ENCODE results near the gene PNMA6E. TPM values are rescaled to one million over a fixed set of nuclear protein-coding genes. Genes with fewer than 3 reads are reported as not detected.

The PNMA6E gene
- total and polyA plus RNA-seq, 4 donors: 0.08 TPM; not detected in 3

DNA sequence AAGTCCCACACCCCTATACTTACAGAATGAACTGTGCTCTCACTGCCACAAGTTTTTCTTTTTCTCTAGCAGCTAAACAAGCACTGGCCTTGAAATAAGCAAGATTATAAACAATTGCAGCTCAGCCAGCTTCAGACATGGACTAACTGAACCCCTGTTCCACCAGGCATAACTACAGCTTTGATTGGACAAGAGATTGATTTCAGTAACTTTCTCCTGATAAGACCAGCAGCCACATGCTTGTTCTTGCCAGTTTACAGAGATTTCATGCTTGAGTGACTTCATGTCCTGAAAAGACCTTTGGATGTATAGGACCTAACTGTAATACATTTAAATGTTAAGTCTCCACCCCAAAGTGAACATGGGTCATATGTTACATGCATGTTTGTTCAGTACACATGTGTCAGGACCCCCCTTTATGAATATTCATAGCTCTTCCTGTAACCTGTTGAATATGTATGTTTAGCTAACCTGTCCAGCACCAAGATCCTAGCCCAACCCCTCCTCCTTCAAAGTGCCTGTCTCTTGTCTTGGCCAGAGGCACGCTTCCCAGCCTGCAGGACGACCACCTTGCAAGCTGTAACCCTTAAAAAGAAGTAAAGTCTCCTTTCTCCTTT is 39.3 kb downstream of the PNMA6E start:
- DNase-seq (no peak), ATAC-seq (ENCODE audit: insufficient read depth, low FRiP score) (no peak)

DNA sequence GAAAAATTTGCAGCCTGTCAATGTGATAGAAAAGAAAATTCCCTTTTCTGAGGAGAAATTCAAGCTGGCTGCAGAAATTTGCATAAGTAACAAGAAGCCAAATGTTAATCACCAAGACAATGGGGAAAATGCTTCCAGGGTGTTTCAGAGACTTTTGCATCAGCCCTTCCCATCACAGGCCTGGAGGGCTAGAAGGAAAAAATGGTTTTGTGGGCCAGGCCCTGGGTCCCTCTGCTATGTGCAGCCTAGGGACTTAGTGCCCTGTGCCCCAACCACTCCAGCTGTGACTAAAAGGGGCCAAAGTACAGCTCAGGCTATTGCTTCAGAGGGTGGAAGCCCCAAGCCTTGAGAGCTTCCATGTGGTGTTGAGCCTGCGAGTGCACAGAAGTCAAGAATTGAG is 43.3 kb downstream of the PNMA6E start:
- ATAC-seq (ENCODE audit: insufficient read depth, low FRiP score) (no peak), DNase-seq (no peak)
- TF ChIP-seq, protein P1, sequence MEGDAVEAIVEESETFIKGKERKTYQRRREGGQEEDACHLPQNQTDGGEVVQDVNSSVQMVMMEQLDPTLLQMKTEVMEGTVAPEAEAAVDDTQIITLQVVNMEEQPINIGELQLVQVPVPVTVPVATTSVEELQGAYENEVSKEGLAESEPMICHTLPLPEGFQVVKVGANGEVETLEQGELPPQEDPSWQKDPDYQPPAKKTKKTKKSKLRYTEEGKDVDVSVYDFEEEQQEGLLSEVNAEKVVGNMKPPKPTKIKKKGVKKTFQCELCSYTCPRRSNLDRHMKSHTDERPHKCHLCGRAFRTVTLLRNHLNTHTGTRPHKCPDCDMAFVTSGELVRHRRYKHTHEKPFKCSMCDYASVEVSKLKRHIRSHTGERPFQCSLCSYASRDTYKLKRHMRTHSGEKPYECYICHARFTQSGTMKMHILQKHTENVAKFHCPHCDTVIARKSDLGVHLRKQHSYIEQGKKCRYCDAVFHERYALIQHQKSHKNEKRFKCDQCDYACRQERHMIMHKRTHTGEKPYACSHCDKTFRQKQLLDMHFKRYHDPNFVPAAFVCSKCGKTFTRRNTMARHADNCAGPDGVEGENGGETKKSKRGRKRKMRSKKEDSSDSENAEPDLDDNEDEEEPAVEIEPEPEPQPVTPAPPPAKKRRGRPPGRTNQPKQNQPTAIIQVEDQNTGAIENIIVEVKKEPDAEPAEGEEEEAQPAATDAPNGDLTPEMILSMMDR (IDR thresholded peaks at IDR 0.05; ENCODE audit: control extremely low read depth, extremely low read depth): no peak
- H3K4me3 ChIP-seq: no peak overlapping the region
- H3K9me3 ChIP-seq (ENCODE audit: control insufficient read depth in 4 of 4, insufficient read depth in 3 of 4, low read length in 3 of 4): peaks cover 0 to 19% (median 2%) of the 10 kb centered on the region in 4 donors
- no peak overlapping the region for H3K27ac ChIP-seq (ENCODE audit: low read depth in 1 of 2, low read length in 1 of 2)
- 84 to 100% methylated on average over 1 of the region's 1 CpG for WGBS, 2 donors
- no peaks in the 10 kb centered on the region for H3K36me3 ChIP-seq (ENCODE audit: control insufficient read depth in 4 of 4, insufficient read depth in 4 of 4, low read length in 4 of 4)
- H3K4me1 ChIP-seq (ENCODE audit: control insufficient read depth in 5 of 5, insufficient read depth in 5 of 5, low read length in 5 of 5): no peaks in the 10 kb centered on the region
- no peaks in the 10 kb centered on the region for H3K27me3 ChIP-seq (ENCODE audit: control insufficient read depth in 3 of 3, insufficient read depth in 3 of 3, low read length in 2 of 3)
- no peak overlapping the region for H3K9ac ChIP-seq (ENCODE audit: insufficient read depth in 1 of 2, low read length in 2 of 2)

More for the DNA sequence above, 39.3 kb downstream of the PNMA6E start:
- TF ChIP-seq, protein P1 (IDR thresholded peaks at IDR 0.05; ENCODE audit: control extremely low read depth, extremely low read depth): no peak
- H3K27ac ChIP-seq (ENCODE audit: low read depth in 1 of 2, low read length in 1 of 2): no peak overlapping the region
- H3K9ac ChIP-seq (ENCODE audit: insufficient read depth in 1 of 2, low read length in 2 of 2): no peak overlapping the region
- peaks cover 0 to 11% (median 3%) of the 10 kb centered on the region in 4 donors for H3K9me3 ChIP-seq (ENCODE audit: control insufficient read depth in 4 of 4, insufficient read depth in 3 of 4, low read length in 3 of 4)
- no peak overlapping the region for H3K4me3 ChIP-seq
- no peaks in the 10 kb centered on the region for H3K36me3 ChIP-seq (ENCODE audit: control insufficient read depth in 4 of 4, insufficient read depth in 4 of 4, low read length in 4 of 4)
- no peaks in the 10 kb centered on the region for H3K27me3 ChIP-seq (ENCODE audit: control insufficient read depth in 3 of 3, insufficient read depth in 3 of 3, low read length in 2 of 3)
- WGBS, 2 donors: 56 to 85% methylated on average over 2 of the region's 2 CpGs
- H3K4me1 ChIP-seq (ENCODE audit: control insufficient read depth in 5 of 5, insufficient read depth in 5 of 5, low read length in 5 of 5): no peaks in the 10 kb centered on the region

DNA sequence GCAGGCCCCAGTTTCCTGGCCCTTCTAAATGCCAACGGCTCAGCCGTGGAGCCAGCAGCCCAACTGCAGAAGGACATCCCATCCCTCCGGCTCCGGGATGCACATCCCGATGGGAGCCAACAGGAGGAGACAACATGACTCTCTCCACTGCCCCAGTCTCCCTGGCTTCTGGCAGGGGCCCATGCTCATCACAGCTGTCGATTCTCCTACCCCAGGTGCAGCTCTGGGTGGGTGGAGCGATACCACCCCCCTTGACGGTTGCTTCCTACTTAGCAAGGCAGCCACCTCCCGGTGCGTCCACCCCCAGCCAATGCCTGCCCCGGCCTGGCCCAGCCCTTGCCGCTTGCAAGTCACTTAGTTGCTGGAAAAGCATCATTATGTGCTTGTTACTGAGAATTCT is 47.7 kb downstream of the PNMA6E start:
- H3K36me3 ChIP-seq (ENCODE audit: control insufficient read depth in 4 of 4, insufficient read depth in 4 of 4, low read length in 4 of 4): peaks cover 0 to 4% (median under 1%) of the 10 kb centered on the region in 4 donors
- WGBS, 2 donors: 79 to 81% methylated on average over 9 to 12 of the region's 12 CpGs
- no peak overlapping the region for H3K9ac ChIP-seq (ENCODE audit: insufficient read depth in 1 of 2, low read length in 2 of 2)
- no peaks in the 10 kb centered on the region for H3K27me3 ChIP-seq (ENCODE audit: control insufficient read depth in 3 of 3, insufficient read depth in 3 of 3, low read length in 2 of 3)
- no peak overlapping the region for H3K27ac ChIP-seq (ENCODE audit: low read depth in 1 of 2, low read length in 1 of 2)
- H3K4me1 ChIP-seq (ENCODE audit: control insufficient read depth in 5 of 5, insufficient read depth in 5 of 5, low read length in 5 of 5): no peaks in the 10 kb centered on the region
- peaks cover 0 to 17% (median 2%) of the 10 kb centered on the region in 4 donors for H3K9me3 ChIP-seq (ENCODE audit: control insufficient read depth in 4 of 4, insufficient read depth in 3 of 4, low read length in 3 of 4)
- H3K4me3 ChIP-seq: no peak overlapping the region
- TF ChIP-seq, protein P1 (IDR thresholded peaks at IDR 0.05; ENCODE audit: control extremely low read depth, extremely low read depth): no peak
- DNase-seq (no peak), ATAC-seq (ENCODE audit: insufficient read depth, low FRiP score) (no peak)

DNA sequence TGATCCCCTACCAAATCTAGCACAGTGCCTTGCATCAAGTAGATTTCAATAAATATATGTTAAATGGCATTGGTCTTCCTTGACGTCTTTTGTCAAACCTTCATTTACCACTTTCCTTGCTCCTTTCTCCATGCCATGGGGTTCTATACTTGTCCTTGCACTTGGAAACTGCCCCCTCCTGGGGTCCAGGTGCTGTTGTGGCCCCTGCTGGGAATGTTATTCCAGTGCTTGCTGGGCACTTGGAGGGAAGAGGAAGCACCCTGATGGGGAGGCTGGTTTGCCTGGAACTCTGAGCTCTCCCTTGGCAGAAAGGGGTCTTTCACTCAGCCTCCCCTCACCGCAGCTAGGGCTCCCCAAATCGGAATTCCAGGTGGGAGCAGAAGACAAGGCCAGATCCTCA is 48.3 kb downstream of the PNMA6E start:
- H3K27ac ChIP-seq (ENCODE audit: low read depth in 1 of 2, low read length in 1 of 2): no peak overlapping the region
- TF ChIP-seq, protein P1 (IDR thresholded peaks at IDR 0.05; ENCODE audit: control extremely low read depth, extremely low read depth): no peak
- H3K27me3 ChIP-seq (ENCODE audit: control insufficient read depth in 3 of 3, insufficient read depth in 3 of 3, low read length in 2 of 3): no peaks in the 10 kb centered on the region
- no peaks in the 10 kb centered on the region for H3K4me1 ChIP-seq (ENCODE audit: control insufficient read depth in 5 of 5, insufficient read depth in 5 of 5, low read length in 5 of 5)
- H3K9ac ChIP-seq (ENCODE audit: insufficient read depth in 1 of 2, low read length in 2 of 2): no peak overlapping the region
- DNase-seq (no peak), ATAC-seq (ENCODE audit: insufficient read depth, low FRiP score) (no peak)
- peaks cover 0 to 12% (median under 1%) of the 10 kb centered on the region in 4 donors for H3K9me3 ChIP-seq (ENCODE audit: control insufficient read depth in 4 of 4, insufficient read depth in 3 of 4, low read length in 3 of 4)
- WGBS, 2 donors: 74 to 91% methylated on average over 3 of the region's 3 CpGs
- H3K36me3 ChIP-seq (ENCODE audit: control insufficient read depth in 4 of 4, insufficient read depth in 4 of 4, low read length in 4 of 4): peaks cover 0 to 6% (median 3%) of the 10 kb centered on the region in 4 donors
- no peak overlapping the region for H3K4me3 ChIP-seq
